Neural progenitor cell (in vitro differentiated cells): ENCODE data around the gene TBC1D9.

Experiments used
- CTCF ChIP-seq: fragments of 200-600 bp; sonication (generic); IDR thresholded peaks from 2 replicates; pipeline ENCODE4 v1.5.1; 2017; ENCODE audit warnings: antibody characterized with exemption, mild to moderate bottlenecking
- EZH2 ChIP-seq: fragments of 200-600 bp; sonication (generic); IDR thresholded peaks from 2 replicates; pipeline ENCODE4 v1.6.1; 2017; ENCODE audit warnings: antibody characterized with exemption, mild to moderate bottlenecking, moderate library complexity

GRCh38 chr4:140679576-140679975 is 76.6 kb downstream of the TBC1D9 start:
- TF ChIP-seq CTCF (no peak), EZH2 (no peak)
